Measurements from ENCODE around the gene AKR1C2.
"Not testable (repeated sequence)": the region's sequence is repeated elsewhere in the genome, so short reads cannot be mapped to it uniquely, and the experiment has no call there.

GRCh38 chr10:4962308-4962707 lies 41.3 kb downstream of the AKR1C2 start:
- TF ChIP-seq CTCF, POLR2A, EP300 (IDR thresholded peaks at IDR 0.05): not testable (repeated sequence)
